ENCODE data around the gene C2CD4C. TPM values are rescaled to one million over a fixed set of nuclear protein-coding genes. Genes with fewer than 3 reads are reported as not detected.

Gene C2CD4C
- total RNA-seq, 1 experiment from 2014 or later: 7.1 TPM

DNA sequence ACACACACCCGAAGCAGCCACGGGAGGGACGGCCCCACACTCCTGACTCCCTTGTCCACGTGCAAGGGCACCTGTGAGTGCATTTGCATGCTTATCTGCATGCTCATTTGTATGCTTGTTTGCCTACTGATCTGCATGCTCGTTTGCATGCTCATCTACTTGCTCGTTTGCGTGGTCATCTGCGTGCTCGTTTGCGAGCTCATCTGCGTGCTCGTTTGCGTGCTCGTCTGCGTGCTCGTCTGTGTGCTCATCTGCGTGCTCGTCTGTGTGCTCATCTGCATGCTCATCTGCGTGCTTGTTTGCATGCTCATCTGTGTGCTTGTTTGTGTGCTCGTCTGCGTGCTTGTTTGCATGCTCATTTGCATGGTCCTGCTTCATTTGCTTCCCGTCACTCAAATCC, 28.1 kb upstream of the C2CD4C start:
- DNase-seq (ENCODE audit: low read depth, low spot score) (no peak), ATAC-seq (no peak)
- RAD21 ChIA-PET (ENCODE audit: low non-redundant PET in 1 of 2, low total read pairs in 2 of 2, uncharacterized antibody in 2 of 2, unreplicated experiment in 2 of 2): no interaction called here
- no peaks in the 10 kb centered on the region for H3K36me3 ChIP-seq (ENCODE audit: control insufficient read depth in 1 of 2, insufficient read depth in 2 of 2, low read length in 2 of 2)
- intact Hi-C loops (cut with micrococcal nuclease): no loop called here
- no peaks in the 10 kb centered on the region for H4K20me1 ChIP-seq (ENCODE audit: insufficient read depth)
- no peaks in the 10 kb centered on the region for H3K27me3 ChIP-seq (ENCODE audit: insufficient read depth, low read length)
- H3K4me2 ChIP-seq (ENCODE audit: low read length): no peak overlapping the region
- H3K9me3 ChIP-seq (ENCODE audit: control insufficient read depth in 1 of 2, insufficient read depth in 1 of 2, low read depth in 1 of 2, low read length in 2 of 2): no peaks in the 10 kb centered on the region
- BruUV-seq (replicated peaks): no TSS peak
- CTCF ChIA-PET: no interaction called here
- no peak overlapping the region for H3K4me3 ChIP-seq (replicated peaks in 1 of 2; ENCODE audit: low read depth in 1 of 2, low read length in 2 of 2)
- no peaks in the 10 kb centered on the region for H3K9me2 ChIP-seq (ENCODE audit: insufficient read depth)
- no peak overlapping the region for H3K27ac ChIP-seq (ENCODE audit: low read depth, low read length)
- H3K9ac ChIP-seq (ENCODE audit: low read length): no peak overlapping the region
- POLR2A ChIA-PET: no interaction called here
- no peak overlapping the region for H2AFZ ChIP-seq (ENCODE audit: low read depth, low read length, poor library complexity, severe bottlenecking)
- TF ChIP-seq POLR2A (IDR thresholded peaks at IDR 0.05; ENCODE audit: borderline replicate concordance, extremely low read depth, insufficient read depth, insufficient read length): no peak
- TF ChIP-seq CBX3 (IDR thresholded peaks at IDR 0.05; ENCODE audit: low read depth): no peak
- TF ChIP-seq, protein P1, sequence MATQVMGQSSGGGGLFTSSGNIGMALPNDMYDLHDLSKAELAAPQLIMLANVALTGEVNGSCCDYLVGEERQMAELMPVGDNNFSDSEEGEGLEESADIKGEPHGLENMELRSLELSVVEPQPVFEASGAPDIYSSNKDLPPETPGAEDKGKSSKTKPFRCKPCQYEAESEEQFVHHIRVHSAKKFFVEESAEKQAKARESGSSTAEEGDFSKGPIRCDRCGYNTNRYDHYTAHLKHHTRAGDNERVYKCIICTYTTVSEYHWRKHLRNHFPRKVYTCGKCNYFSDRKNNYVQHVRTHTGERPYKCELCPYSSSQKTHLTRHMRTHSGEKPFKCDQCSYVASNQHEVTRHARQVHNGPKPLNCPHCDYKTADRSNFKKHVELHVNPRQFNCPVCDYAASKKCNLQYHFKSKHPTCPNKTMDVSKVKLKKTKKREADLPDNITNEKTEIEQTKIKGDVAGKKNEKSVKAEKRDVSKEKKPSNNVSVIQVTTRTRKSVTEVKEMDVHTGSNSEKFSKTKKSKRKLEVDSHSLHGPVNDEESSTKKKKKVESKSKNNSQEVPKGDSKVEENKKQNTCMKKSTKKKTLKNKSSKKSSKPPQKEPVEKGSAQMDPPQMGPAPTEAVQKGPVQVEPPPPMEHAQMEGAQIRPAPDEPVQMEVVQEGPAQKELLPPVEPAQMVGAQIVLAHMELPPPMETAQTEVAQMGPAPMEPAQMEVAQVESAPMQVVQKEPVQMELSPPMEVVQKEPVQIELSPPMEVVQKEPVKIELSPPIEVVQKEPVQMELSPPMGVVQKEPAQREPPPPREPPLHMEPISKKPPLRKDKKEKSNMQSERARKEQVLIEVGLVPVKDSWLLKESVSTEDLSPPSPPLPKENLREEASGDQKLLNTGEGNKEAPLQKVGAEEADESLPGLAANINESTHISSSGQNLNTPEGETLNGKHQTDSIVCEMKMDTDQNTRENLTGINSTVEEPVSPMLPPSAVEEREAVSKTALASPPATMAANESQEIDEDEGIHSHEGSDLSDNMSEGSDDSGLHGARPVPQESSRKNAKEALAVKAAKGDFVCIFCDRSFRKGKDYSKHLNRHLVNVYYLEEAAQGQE (IDR thresholded peaks at IDR 0.05; ENCODE audit: low read depth): no peak
- TF ChIP-seq EGR1 (IDR thresholded peaks at IDR 0.05; ENCODE audit: low read depth): no peak
- TF ChIP-seq, protein P2, sequence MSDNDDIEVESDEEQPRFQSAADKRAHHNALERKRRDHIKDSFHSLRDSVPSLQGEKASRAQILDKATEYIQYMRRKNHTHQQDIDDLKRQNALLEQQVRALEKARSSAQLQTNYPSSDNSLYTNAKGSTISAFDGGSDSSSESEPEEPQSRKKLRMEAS (IDR thresholded peaks at IDR 0.05): no peak
- TF ChIP-seq, protein P3, sequence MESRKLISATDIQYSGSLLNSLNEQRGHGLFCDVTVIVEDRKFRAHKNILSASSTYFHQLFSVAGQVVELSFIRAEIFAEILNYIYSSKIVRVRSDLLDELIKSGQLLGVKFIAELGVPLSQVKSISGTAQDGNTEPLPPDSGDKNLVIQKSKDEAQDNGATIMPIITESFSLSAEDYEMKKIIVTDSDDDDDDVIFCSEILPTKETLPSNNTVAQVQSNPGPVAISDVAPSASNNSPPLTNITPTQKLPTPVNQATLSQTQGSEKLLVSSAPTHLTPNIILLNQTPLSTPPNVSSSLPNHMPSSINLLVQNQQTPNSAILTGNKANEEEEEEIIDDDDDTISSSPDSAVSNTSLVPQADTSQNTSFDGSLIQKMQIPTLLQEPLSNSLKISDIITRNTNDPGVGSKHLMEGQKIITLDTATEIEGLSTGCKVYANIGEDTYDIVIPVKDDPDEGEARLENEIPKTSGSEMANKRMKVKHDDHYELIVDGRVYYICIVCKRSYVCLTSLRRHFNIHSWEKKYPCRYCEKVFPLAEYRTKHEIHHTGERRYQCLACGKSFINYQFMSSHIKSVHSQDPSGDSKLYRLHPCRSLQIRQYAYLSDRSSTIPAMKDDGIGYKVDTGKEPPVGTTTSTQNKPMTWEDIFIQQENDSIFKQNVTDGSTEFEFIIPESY (IDR thresholded peaks at IDR 0.05; ENCODE audit: extremely low read depth, insufficient replicate concordance, low read length): no peak
- TF ChIP-seq CEBPB (IDR thresholded peaks at IDR 0.05; ENCODE audit: low read depth): no peak
- TF ChIP-seq POLR2AphosphoS5 (IDR thresholded peaks at IDR 0.05; ENCODE audit: low read depth, low read length): no peak
- no peak for TF ChIP-seq YY1 (IDR thresholded peaks at IDR 0.05; ENCODE audit: extremely low read depth, insufficient replicate concordance, low read depth, low read length)
- H3K4me1 ChIP-seq (ENCODE audit: control insufficient read depth in 1 of 2, insufficient read depth in 2 of 2, low read length in 2 of 2): no peaks in the 10 kb centered on the region
- H3K79me2 ChIP-seq (ENCODE audit: insufficient read depth, low read length): no peaks in the 10 kb centered on the region

Measured in HCT116 (cell line).